ENCODE data around the gene HEATR5A. TPM values are rescaled to one million over a fixed set of nuclear protein-coding genes. Genes with fewer than 3 reads are reported as not detected.

The HEATR5A gene
- total RNA-seq, 2 experiments from 2014 or later, result 3.5 to 6.0 TPM

DNA sequence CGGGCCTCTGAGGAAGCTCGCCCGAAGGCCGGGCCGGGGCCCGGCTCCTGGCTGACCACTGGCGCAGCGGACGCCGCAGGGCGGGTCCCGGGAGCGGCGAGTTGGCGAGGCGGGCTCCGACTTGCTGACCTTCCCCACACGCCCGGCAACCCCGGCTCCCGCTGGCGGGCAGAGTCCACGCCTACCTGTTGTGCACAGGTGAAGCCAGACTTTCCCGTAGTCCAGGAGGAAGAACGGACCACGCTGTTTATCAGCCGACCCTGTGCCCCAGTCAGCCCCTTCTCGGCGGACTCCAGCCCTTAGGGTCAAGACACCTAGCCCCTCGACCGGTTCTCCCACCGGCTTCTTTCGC lies 407 bp downstream of the HEATR5A start:
- Mint-ChIP-seq H3K4me1 (ENCODE audit: low read depth) (peaks cover 17% of the 10 kb centered on the region), H3K27ac (no peak overlapping the region), H3K36me3 (ENCODE audit: low read depth) (no peaks in the 10 kb centered on the region), H3K27me3 (ENCODE audit: low read depth) (no peaks in the 10 kb centered on the region), H3K4me3 (peak overlapping the region; percentile 91), H3K9me3 (no peaks in the 10 kb centered on the region)
- DNase-seq, result no peak
- intact Hi-C loops (cut with micrococcal nuclease), result loop anchor here (1.0 to 10.0 kb wide), 9 partner anchors 20 to 865 kb away; partner anchors contain the start of genes ARHGAP5, DTD2, G2E3 and NUBPL
- CTCF ChIA-PET, result interaction anchor here (0.6 to 2.6 kb wide), 9 partner anchors 12 to 439 kb away, joined by 3 to 12 read pairs (median 3); partner anchors contain the start of gene DTD2

DNA sequence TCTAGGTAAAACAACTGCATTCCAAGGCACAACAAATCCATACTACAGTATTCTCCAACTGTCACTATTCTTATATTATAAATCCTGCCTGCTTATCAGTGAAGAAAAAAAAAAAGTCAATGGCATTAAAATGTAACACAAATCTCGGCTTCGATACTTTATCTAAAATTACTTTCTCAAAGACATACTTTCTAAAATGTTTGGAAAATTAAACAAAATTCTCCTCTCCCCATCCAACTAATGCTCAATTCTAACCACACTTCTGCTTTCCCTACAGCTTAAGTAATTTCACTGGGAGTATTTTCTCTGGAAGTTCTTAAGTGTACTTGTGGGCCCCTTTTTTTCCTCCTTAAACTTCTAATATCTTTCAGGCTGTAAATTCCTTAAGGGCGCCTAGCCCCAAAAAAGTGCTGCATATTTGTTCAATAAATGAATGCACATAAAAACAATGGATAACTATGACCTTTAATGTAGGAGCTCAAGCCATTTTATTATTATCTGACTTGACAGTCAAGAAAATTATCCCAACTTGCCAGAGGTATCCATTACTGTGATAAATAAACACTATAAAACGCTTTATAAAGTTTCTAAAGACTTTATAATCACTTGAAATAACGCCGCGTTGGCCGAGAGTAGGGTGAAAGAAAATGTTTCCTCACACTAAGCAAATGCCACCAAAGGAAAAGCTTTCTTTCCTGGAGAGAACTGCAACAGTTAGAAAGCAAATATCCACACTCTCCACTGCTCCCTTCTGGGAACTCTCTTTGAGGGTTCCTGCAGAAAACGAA lies 977 bp downstream of the HEATR5A start:
- CTCF ChIA-PET, result interaction anchor here (0.6 to 2.6 kb wide), 6 partner anchors 12 to 438 kb away, joined by 3 to 12 read pairs (median 3); no protein-coding TSS in a partner anchor
- Mint-ChIP-seq H3K4me3 (peak overlapping the region; percentile 91), H3K27ac (no peak overlapping the region), H3K9me3 (no peaks in the 10 kb centered on the region), H3K36me3 (ENCODE audit: low read depth) (no peaks in the 10 kb centered on the region), H3K4me1 (ENCODE audit: low read depth) (peaks cover 20% of the 10 kb centered on the region), H3K27me3 (ENCODE audit: low read depth) (no peaks in the 10 kb centered on the region)
- intact Hi-C loops (cut with micrococcal nuclease), result loop anchor here (10.0 kb wide), 1 partner anchor 865 kb away; the partner anchor contains the start of gene G2E3
- DNase-seq, result no peak

DNA sequence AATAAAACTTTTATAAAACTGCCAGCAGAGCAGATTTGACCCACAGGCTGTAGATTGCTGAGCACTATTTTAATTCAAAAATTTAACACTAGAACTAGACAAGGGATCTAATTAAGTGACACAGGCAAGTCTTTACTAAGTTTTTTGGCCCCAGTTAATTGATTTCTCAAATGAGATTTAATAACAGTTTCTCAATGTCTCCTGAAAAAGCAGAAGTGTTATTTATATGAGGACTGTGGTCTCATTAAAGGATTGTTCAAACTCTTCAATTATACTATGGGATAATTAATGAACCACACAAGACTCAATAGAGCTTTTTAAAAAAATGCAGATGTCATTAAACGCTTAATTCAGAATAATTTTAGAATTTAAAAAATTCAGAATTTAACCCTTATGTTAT lies 1.9 kb downstream of the HEATR5A start:
- peaks cover 25% of the 10 kb centered on the region for H3K4me1 Mint-ChIP-seq (ENCODE audit: low read depth)
- no peak for DNase-seq
- CTCF ChIA-PET, result no interaction called here
- no peak overlapping the region for H3K27ac Mint-ChIP-seq
- no peak overlapping the region for H3K4me3 Mint-ChIP-seq
- intact Hi-C loops (cut with micrococcal nuclease), result loop anchor here (10.0 kb wide), 1 partner anchor 864 kb away; the partner anchor contains the start of gene G2E3
- H3K36me3 Mint-ChIP-seq (ENCODE audit: low read depth), result no peaks in the 10 kb centered on the region
- H3K27me3 Mint-ChIP-seq (ENCODE audit: low read depth), result no peaks in the 10 kb centered on the region
- H3K9me3 Mint-ChIP-seq, result no peaks in the 10 kb centered on the region

DNA sequence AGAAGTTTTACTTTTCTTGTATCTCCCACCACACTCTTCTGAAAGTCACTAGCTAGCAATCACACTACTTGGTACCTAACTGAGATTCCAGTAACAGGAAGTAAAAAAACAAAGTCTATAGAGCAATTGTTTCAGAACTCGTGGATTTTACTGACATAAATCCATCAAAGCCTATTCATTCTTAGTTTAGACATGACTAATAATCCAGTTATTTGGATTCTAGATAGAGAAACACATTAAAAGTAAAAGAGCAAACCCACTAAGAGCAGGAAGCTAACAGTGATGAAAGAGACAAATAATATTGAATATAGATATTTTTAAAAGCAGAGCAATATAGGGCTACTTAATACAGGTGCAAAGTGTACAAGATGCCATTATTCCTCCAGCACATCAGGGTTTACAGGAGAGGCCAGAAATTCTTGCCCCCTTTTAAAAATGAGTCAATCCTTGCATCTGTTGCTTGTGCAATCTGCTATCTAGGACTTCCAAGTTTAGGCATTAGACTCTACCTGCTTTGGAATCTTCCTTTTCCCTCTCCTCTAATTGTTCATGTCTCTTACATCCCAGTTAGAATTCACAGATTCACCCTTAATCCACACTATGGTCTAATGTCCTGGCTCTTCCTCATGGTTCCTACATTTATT lies 6.0 kb downstream of the HEATR5A start:
- Mint-ChIP-seq H3K27ac (no peak overlapping the region), H3K4me3 (no peak overlapping the region), H3K9me3 (no peaks in the 10 kb centered on the region), H3K36me3 (ENCODE audit: low read depth) (peaks cover 1% of the 10 kb centered on the region), H3K27me3 (ENCODE audit: low read depth) (no peaks in the 10 kb centered on the region), H3K4me1 (ENCODE audit: low read depth) (peaks cover 14% of the 10 kb centered on the region)
- no peak for DNase-seq
- CTCF ChIA-PET, result interaction anchor here (1.0 kb wide), 1 partner anchor 18 kb away, joined by 6 read pairs; no protein-coding TSS in a partner anchor
- intact Hi-C loops (cut with micrococcal nuclease), result loop anchor here (10.0 kb wide), 1 partner anchor 860 kb away; the partner anchor contains the start of gene G2E3

DNA sequence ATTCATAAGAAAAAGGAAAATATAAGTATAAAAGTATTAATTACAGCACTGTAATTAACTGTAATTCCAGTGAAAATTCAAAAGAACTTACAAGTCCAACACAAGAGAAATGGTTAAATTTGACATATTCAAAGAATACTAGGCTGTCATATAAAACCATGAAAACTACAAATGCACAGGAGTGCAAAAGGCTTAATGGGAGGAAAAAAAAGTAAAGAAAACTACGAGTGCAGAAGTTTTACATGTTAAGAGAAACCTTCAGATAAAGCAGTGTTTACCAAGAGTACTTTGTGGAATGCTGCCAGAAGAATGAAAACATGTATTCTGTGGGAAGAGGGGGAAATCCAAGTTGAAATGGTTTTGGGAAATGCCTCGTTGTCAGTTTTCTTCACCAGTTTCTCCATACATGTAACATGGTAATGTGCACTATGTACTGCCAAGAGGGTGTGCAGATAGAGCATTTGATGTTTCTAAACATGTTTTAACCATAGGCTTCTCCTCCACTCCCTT lies 9.1 kb downstream of the HEATR5A start:
- intact Hi-C loops (cut with micrococcal nuclease), result loop anchor here (10.0 kb wide), 1 partner anchor 856 kb away; the partner anchor contains the start of gene G2E3
- peaks cover 16% of the 10 kb centered on the region for H3K4me1 Mint-ChIP-seq (ENCODE audit: low read depth)
- no peak for DNase-seq
- no peaks in the 10 kb centered on the region for H3K27me3 Mint-ChIP-seq (ENCODE audit: low read depth)
- no peak overlapping the region for H3K27ac Mint-ChIP-seq
- no peaks in the 10 kb centered on the region for H3K9me3 Mint-ChIP-seq
- peaks cover 1% of the 10 kb centered on the region for H3K36me3 Mint-ChIP-seq (ENCODE audit: low read depth)
- CTCF ChIA-PET, result interaction anchor here (1.3 kb wide), 1 partner anchor 10 kb away, joined by 3 read pairs; the partner anchor contains the start of gene HEATR5A
- no peak overlapping the region for H3K4me3 Mint-ChIP-seq

DNA sequence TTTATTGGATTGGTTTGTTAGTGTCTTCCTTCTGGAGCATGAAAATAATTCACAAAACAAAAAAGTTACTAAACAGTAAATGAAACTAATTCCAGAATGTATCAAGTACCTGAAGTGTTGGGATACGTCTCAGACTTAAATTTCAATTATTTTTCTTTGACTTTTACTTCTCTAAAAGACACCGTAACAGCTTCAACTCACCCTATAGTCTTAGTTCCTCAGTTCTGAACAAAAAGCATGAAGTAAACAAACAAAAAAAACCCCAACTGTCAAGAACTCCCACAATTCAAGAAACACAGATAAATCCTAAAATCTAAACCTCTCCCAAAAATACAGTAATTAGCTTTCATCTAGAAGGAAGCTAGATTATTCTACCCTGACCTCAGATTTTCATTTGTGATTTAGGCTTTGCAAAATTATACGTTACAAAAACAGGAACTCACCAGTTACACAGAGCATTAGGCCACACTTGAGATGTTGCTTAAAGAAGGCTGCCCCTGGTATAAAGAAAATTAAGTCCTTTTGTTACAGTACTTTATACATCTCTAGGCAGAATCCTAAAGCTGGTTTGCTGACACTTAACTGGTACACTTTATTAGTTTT lies 10.2 kb downstream of the HEATR5A start:
- H3K27ac Mint-ChIP-seq, result no peak overlapping the region
- no peaks in the 10 kb centered on the region for H3K9me3 Mint-ChIP-seq
- CTCF ChIA-PET, result interaction anchor here (1.3 kb wide), 1 partner anchor 11 kb away, joined by 3 read pairs; the partner anchor contains the start of gene HEATR5A
- H3K36me3 Mint-ChIP-seq (ENCODE audit: low read depth), result peaks cover 1% of the 10 kb centered on the region
- no peak for DNase-seq
- intact Hi-C loops (cut with micrococcal nuclease), result loop anchor here (10.0 kb wide), 1 partner anchor 855 kb away; the partner anchor contains the start of gene G2E3
- H3K4me3 Mint-ChIP-seq, result no peak overlapping the region
- no peaks in the 10 kb centered on the region for H3K27me3 Mint-ChIP-seq (ENCODE audit: low read depth)
- peaks cover 16% of the 10 kb centered on the region for H3K4me1 Mint-ChIP-seq (ENCODE audit: low read depth)

DNA sequence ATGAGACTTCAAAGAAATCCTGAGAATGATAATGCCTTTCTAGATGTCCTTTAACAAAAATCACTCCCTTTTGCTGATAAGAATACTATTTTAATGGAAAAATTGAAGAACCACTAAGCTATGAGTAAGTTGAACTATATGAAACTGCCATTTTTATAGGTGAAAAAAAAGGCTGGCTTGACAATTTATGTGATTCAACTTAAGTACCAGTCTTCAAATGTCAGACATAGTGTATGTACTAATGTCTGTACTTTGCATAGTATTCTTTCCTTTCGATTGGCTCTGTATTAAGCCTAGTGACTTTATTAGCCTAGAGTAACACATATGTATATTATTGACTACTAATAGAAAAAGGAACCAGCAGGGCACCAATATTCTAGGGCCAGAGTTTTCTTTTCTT lies 11.9 kb downstream of the HEATR5A start:
- CTCF ChIA-PET, result interaction anchor here (1.8 kb wide), 1 partner anchor 12 kb away, joined by 6 read pairs; the partner anchor contains the start of gene HEATR5A
- H3K27ac Mint-ChIP-seq, result no peak overlapping the region
- no peak overlapping the region for H3K4me3 Mint-ChIP-seq
- intact Hi-C loops (cut with micrococcal nuclease), result no loop called here
- H3K4me1 Mint-ChIP-seq (ENCODE audit: low read depth), result peaks cover 7% of the 10 kb centered on the region
- H3K9me3 Mint-ChIP-seq, result no peaks in the 10 kb centered on the region
- no peak for DNase-seq
- no peaks in the 10 kb centered on the region for H3K27me3 Mint-ChIP-seq (ENCODE audit: low read depth)
- H3K36me3 Mint-ChIP-seq (ENCODE audit: low read depth), result peaks cover 1% of the 10 kb centered on the region

DNA sequence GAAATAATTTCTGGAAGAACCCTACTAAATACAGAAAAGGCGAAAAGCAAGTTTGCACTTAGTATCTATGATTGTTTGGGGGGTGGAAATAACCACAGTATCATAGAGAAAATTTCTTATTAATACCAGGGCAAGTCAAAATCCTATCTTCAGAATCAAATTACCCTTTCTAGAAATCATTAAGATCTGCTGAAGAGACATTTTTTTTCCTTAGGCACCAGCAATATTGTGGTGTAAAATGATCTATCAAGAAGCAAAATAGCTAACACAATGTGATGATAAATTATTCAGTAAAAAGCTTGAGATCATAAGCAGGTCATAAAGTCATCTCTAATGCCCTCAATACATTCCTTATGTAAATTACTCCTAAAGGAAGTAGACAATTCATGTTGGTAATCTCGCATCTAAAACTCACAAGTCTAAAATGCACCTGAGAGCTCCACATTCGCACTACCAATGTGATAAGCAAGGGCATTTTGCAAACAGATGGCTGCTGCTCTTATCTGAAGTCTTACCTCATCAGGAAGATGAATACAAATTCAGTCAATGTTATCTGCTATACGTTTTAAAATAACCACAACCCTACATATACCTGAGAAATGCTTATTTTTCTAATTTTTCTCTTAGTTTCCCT lies 14.6 kb downstream of the HEATR5A start:
- peaks cover 6% of the 10 kb centered on the region for H3K36me3 Mint-ChIP-seq (ENCODE audit: low read depth)
- CTCF ChIA-PET, result interaction anchor here (1.1 kb wide), 1 partner anchor 52 kb away, joined by 3 read pairs; no protein-coding TSS in a partner anchor
- no peaks in the 10 kb centered on the region for H3K9me3 Mint-ChIP-seq
- no peak overlapping the region for H3K27ac Mint-ChIP-seq
- H3K4me1 Mint-ChIP-seq (ENCODE audit: low read depth), result peaks cover 7% of the 10 kb centered on the region
- no peak overlapping the region for H3K4me3 Mint-ChIP-seq
- H3K27me3 Mint-ChIP-seq (ENCODE audit: low read depth), result no peaks in the 10 kb centered on the region
- intact Hi-C loops (cut with micrococcal nuclease), result no loop called here
- no peak for DNase-seq

DNA sequence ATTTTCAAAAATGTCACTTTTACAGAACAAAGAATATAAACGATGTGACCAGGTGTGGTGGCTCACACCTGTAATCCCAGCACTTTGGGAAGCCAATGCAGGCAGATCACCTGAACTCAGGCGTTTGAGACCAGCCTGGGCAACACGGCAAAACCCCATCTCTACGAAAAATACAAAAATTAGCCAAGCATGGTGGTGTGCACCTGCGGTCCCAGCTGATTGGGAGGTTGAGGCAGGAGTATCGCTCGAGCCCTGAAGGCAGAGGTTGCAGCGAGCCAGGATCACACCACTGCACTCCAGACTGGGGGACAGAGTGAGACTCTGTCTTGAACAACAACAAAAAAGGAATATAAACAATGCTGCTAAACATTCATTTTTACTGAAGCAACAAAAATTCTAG lies 15.2 kb downstream of the HEATR5A start:
- H3K4me3 Mint-ChIP-seq, result no peak overlapping the region

DNA sequence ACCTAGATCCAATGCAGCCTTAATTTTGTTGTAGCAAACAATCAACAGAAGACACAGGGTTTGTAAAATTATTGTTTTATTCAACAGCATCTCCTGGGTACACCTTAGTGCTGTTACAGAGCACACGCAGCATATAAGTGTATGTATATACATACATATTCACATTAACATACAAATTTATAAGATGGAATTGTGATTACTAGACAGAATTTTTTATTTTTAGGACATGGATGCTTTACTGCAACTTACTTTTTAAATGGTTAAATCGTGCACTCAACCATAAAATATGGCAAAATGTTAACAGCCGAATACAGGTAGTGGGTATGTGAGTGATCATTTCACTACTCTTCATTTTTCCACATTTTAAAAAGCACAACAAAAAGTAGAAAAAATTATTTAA lies 16.6 kb downstream of the HEATR5A start:
- H3K27ac Mint-ChIP-seq, result no peak overlapping the region
- no peak overlapping the region for H3K4me3 Mint-ChIP-seq
- H3K9me3 Mint-ChIP-seq, result no peaks in the 10 kb centered on the region
- peaks cover 11% of the 10 kb centered on the region for H3K4me1 Mint-ChIP-seq (ENCODE audit: low read depth)
- intact Hi-C loops (cut with micrococcal nuclease), result no loop called here
- CTCF ChIA-PET, result interaction anchor here (1.0 kb wide), 1 partner anchor 17 kb away, joined by 3 read pairs; the partner anchor contains the start of gene HEATR5A
- H3K27me3 Mint-ChIP-seq (ENCODE audit: low read depth), result no peaks in the 10 kb centered on the region
- H3K36me3 Mint-ChIP-seq (ENCODE audit: low read depth), result peaks cover 7% of the 10 kb centered on the region
- no peak for DNase-seq

More for the DNA sequence above, 15.2 kb downstream of the HEATR5A start:
- peaks cover 9% of the 10 kb centered on the region for H3K4me1 Mint-ChIP-seq (ENCODE audit: low read depth)
- CTCF ChIA-PET, result interaction anchor here (1.1 kb wide), 1 partner anchor 53 kb away, joined by 3 read pairs; no protein-coding TSS in a partner anchor
- peaks cover 7% of the 10 kb centered on the region for H3K36me3 Mint-ChIP-seq (ENCODE audit: low read depth)
- no peak overlapping the region for H3K27ac Mint-ChIP-seq
- DNase-seq, result no peak
- H3K9me3 Mint-ChIP-seq, result no peaks in the 10 kb centered on the region
- no peaks in the 10 kb centered on the region for H3K27me3 Mint-ChIP-seq (ENCODE audit: low read depth)
- intact Hi-C loops (cut with micrococcal nuclease), result no loop called here

DNA sequence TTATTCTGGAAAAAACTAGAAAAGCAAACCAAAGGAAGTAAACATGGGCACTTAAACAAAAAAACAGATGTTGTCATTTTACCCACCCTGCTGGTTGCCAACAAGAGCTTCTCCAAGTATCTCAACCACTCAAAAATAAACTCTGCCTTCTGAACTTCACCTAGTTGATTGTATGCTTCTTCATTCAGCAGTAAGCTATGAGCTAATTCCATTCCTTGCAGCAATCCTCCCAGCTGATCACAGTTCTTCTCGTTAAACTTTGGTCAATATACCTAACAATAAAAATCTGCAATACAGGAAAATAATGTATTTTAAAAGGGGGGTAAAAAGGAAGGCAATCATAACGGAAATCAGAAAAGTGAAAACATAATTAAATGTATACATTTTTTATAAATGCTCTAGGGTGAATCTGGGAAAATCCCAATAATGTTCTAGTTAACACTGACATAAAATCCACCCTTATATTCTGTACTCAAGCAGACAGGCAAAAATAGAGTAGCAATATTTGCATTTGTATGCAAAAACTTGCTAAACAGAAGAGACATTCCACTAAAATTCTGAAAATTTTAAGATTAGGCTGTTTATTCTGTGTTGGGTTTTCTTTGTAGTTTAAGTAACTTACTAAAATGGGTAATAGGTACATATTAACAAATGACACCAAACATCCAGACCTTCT lies 17.4 kb downstream of the HEATR5A start:
- no peaks in the 10 kb centered on the region for H3K9me3 Mint-ChIP-seq
- H3K36me3 Mint-ChIP-seq (ENCODE audit: low read depth), result peaks cover 11% of the 10 kb centered on the region
- intact Hi-C loops (cut with micrococcal nuclease), result no loop called here
- H3K4me3 Mint-ChIP-seq, result no peak overlapping the region
- no peak overlapping the region for H3K27ac Mint-ChIP-seq
- no peak for DNase-seq
- H3K27me3 Mint-ChIP-seq (ENCODE audit: low read depth), result no peaks in the 10 kb centered on the region
- peaks cover 6% of the 10 kb centered on the region for H3K4me1 Mint-ChIP-seq (ENCODE audit: low read depth)
- CTCF ChIA-PET, result interaction anchor here (1.2 kb wide), 1 partner anchor 18 kb away, joined by 3 read pairs; the partner anchor contains the start of gene HEATR5A
